Measurements from ENCODE around the gene ACVR2A.

Gene ACVR2A

GRCh38 chr2:147924647-147925046 lies 79.8 kb downstream of the ACVR2A start:
- no peak for DNase-seq (ENCODE audit: low read depth, low spot score)

GRCh38 chr2:147925886-147926285 lies 81.1 kb downstream of the ACVR2A start:
- DNase-seq (ENCODE audit: low read depth, low spot score), result no peak

- no peak for DNase-seq (ENCODE audit: low read depth, low spot score)
Measured at GRCh38 chr2:147927053-147927588, 82.3 kb downstream of the ACVR2A start.

- DNase-seq (ENCODE audit: low read depth, low spot score), result no peak
Measured at GRCh38 chr2:147933931-147934330, 89.1 kb downstream of the ACVR2A start.

- DNase-seq (ENCODE audit: low read depth, low spot score), result no peak
Measured at GRCh38 chr2:147934881-147935620, 90.2 kb downstream of the ACVR2A start.

GRCh38 chr2:147937744-147938349 lies 93.0 kb downstream of the ACVR2A start:
- DNase-seq (ENCODE audit: low read depth, low spot score), result no peak

- no peak for DNase-seq (ENCODE audit: low read depth, low spot score)
Measured at GRCh38 chr2:147939313-147939712, 94.5 kb downstream of the ACVR2A start.

GRCh38 chr2:147945660-147946059 lies 100.8 kb downstream of the ACVR2A start:
- DNase-seq (ENCODE audit: low read depth, low spot score), result no peak

GRCh38 chr2:147952118-147952517 lies 107.3 kb downstream of the ACVR2A start:
- DNase-seq (ENCODE audit: low read depth, low spot score), result no peak

- no peak for DNase-seq (ENCODE audit: low read depth, low spot score)
Measured at GRCh38 chr2:147968571-147968970, 123.7 kb downstream of the ACVR2A start.

GRCh38 chr2:147976102-147976501 lies 131.3 kb downstream of the ACVR2A start:
- no peak for DNase-seq (ENCODE audit: low read depth, low spot score)

GRCh38 chr2:147977679-147978078 lies 132.8 kb downstream of the ACVR2A start:
- DNase-seq (ENCODE audit: low read depth, low spot score), result no peak
